AG08395 (cell line): ENCODE results near the gene INAFM2.

ENCODE experiments used
- DNase-seq: peaks from one replicate; pipeline ENCODE4 v3.0.0; 2012; ENCODE audit warnings: mixed read lengths, low spot score

Gene INAFM2

DNA sequence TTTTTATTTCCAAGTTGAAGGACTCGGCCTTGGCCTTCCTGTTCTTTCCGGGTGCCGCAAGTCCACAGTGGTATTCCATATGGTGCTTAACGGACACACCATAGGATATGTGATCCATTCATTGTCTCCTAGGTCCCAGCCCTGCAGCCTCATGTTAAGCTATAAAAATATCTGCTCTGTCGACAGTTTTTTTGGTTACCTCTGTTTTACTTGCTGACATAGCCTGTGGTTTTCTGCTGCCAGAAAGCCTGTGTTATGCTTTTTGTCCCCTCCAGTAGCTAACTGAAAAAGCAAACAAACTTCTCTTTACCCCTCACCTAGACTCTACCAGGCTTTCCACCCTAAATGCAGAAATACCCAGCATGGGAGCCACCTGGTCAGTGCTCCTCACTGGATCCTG, 5.3 kb downstream of the INAFM2 start:
- no peak for DNase-seq

DNA sequence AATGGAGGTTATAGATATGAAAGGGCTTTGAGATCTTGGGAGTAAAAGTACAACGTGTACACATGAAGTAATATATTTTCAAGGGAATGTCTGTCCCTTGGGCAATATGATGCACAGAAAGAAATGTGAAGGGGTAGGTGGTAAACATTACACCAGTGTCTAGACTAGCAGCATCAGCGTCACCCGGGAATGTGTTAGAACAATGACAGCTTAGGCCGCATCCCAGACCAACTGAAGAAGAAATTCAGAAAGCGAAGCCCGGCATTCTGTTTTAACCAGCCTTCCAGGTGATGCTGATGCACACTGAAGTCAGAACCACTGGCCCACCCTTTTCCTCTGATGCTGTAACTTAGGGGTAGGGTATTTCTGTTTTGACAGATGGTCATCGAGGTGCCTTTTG, 6.3 kb downstream of the INAFM2 start:
- DNase-seq, result no peak

DNA sequence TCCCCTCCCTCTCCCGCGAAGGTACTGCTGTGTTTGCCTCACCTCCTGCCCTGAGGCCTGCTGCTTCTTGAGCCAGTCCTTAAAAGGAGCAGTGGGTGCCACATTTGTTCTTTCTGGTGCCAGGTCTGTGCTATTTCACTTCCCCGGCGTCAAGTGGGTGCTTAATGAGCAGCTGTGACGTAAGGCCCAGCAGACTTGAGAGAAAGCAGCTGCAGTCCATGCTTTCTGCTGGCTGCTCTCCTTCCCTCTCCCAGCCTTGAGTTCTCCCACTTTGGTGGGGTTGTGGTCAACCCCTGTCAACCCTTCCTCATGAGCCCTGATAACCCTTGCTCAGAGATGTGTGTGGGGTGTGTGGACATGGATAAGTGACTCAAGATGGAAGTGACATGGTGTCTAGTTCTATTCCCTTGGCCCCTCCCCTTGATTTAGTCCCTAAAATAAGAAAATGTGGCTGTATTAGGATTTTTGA, 6.9 kb downstream of the INAFM2 start:
- peak; percentile 31 for DNase-seq

DNA sequence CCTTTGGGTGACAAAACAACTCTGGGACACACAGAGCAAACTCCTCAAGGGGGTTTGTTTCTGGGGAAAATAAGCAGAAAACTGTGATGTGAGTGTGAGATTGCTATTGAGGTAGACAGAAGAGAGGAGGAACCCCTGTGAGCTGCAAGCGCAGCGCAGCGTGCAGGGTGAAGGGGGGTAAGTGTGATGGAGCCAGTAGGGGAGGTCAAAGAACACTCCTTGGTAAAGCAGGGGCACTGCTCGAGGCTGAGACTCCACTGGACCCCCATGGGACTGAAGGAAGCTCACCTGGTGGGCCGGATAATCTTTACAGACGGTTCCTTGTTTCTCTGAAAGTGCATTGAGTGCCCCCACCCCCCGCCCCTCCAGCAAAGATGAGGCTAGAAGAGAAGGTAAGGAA, 7.5 kb downstream of the INAFM2 start:
- no peak for DNase-seq

DNA sequence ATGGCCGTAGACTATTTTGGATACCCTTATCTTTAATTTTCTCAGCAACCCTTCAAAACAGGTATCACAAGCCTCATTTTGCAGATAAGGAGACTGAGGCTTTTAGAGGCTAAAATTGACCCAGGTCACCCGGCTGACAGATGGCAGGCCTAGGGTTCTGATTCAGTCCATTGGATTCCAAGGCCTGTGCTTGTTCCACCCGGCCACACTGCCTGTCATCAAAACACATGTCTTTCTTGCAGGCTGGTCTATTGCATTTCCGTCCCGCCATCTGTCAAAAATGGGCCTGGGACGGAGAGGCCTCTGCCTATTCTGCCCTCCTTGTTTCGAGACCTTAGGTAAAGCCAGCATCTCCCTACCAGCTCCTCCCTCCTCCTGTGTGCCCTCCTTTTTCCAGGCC, 8.1 kb downstream of the INAFM2 start:
- no peak for DNase-seq

DNA sequence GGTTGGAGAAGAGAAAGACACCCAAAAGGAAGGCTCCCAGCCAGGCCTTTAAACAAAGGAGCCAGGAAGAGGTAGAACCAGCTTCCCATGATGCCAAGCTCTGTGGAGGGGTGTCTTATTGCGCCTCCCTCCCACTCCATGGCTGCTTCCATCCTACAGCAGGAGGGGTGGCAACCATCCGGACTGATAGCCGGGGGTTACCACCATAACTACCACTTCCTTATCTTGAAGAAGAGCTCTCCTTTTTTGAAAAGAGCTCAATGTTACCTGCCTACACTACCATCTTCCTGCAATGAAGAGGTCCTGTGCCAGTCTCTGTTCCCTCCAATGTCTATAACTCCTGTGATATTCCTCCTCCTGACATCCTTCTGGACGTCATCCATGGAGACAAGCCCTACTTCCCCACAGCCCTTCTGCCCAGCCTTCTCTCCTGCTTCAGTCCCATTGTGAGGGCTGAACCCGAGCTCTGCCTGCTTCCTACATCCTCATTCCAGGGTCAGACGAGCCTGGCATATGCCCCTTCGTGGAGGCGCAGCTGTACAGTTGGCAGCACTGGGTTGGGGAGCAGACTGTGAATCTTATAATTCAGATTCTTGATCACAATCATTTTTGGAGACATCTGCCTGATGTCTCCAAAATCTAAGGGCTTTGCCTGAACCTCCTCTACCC, 8.8 kb downstream of the INAFM2 start:
- DNase-seq, result no peak

DNA sequence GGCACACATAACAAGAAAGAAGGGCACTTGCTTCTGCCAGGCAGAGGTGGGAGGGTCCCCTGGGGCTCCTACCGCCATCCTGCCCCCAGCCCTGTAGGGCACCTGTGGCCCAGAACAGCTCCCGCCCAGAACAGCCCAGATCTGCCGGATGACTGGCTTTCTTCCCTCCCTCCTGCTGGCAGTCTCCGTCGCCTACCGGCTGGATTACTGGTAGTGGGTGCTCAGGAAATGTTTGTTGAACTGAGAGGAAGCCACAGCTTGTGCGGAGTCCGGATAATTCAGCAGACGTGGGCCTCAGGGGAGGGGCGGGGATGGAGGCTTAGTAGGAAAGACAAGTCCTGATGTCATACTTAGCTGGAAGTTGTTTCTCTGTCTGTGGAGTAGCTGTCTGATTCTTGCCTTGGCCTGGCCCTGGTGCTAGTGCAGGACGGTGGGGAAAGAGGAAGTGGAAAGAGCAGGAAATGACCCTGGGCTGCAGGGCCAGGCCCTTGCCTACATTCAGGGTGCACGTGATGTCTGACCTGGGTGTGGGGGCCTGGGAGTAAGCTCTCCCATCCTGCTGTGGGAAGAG, 10.5 kb downstream of the INAFM2 start:
- DNase-seq, result no peak

DNA sequence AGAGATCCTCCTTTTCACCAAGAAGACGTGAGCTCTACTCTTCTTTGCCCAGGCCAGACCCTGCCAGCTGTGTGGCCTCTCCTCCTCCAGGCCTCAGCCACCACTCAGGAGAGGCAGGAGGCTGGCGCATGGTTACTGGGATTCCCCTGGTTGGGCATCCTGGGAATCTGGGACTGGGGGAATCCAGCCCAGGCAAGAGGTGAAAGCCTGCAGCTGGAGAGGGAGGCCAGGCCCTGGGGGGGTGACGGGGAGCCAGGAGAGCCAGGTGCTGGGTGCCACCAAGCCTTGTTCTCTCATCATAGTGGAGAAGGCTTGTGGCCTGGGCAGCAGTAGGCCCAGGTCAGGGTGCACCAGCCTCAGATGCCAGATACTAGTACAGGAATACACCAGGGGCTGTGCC, 11.0 kb downstream of the INAFM2 start:
- DNase-seq, result no peak

DNA sequence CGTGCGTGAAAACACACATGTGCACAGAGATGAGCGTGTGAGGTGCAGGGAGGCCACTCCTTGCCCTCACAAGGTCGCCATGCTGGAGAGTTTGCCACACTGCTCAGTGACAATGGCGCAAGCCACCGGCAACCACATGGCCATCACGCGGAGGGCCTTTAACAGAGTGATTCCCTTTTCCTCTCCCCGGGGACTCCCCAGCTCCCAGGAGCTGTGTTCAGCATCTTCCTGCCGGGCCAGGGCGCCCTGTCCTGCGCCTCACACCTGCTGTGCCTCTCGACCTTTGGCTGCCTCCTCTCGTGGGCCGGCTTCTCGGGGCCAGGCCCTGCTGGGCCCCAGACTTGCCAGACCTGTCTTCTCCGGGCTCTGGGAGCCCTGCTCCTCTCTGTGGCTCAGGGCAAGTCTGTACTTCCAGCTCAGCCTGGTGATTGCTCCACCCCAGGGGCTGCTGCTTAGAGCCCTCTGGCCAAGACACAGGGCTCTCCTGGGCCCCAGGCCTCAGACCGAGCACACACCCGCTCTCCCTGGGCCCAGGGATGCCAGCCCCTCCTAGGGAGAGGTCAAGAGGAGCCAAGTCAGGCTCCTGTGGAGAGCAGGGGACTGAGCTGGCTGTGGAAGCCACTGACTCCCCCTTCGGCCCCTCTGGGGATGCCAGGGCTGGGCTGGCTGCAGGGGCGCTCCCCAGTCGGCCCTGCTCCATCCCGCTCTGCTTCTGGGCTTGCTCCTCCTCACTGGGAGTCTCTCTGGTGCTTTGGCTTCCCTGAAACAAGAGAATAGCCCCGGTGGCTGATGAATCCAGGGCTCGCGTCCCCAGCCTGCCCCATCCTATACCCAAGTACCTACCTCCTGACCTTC, 11.7 kb downstream of the INAFM2 start:
- DNase-seq, result no peak

DNA sequence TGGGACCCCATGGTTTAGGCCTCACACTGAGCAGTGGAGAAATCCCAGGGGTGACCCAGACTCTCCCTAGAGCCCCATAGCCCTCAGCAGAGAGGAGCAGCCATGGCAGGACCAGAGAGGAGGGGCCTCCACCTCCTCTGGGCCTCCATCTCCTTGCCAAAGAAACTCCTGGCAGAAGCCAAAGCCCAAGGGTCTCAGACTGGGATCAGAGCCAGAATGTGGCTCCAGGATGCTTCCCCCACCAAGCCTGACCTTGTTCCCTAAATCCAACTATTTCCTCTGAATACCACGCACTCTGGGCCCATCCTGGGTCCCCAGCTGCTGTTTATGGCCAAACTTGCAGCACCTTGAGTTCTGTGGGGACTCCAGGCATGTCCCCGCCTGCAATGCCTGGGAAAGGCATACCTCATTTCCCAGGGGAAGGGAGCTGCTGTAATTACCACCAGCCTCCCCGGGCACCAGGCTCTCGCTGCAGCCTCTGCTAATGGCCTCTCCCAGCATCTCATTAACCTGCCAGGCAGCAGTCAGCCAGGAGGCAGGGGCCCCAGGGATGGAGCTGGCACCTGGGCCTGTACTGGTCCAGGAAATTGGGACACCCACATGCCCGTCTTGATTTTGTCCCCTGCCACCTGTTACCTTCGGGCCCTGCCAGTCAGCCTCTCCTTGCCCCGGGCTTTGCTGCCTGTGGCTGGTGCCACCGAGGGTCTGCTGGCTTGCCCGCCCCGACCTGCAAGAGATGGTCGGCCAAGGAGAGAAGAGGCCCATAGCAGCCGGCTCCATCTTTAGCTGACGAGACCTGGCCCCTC, 12.6 kb downstream of the INAFM2 start:
- no peak for DNase-seq

DNA sequence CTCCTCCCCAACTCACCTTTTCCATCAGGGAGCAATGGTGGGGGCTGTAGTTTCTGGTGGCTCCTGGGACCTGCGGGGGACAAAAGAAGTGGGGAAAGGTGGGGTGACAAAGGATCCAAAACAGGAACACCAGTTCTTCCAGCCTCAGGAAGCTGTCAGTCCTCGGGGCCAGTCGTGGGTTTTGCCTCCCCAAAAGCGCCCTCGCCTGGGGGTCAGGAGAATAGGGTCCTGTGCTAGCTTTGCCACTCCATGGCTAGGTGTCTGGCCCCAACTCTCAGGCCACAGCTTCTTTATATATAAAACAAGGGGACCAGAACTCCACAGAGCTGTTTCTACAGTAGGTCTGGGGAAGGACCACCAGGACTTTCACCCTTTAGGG, 13.2 kb downstream of the INAFM2 start:
- DNase-seq, result no peak

DNA sequence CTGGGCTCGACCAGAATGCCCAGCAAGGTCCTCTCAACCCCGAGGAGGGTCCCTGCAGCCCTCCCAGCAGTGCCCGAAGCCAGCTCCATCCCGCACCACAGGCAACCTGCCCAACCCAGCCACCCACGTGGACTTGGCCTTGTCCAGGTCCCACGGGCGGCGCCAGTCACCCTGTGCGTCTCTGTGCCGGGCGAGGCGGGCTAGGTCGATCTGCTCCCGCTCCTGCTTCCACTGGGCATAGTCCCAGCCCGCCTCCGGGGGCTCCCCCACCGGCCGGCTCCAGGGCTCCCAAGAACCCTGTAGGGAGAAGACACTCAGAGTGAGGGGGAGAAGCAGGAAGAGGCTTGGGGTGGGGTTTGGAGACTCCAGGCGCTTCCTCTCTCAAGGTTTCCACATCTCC, 14.1 kb downstream of the INAFM2 start:
- no peak for DNase-seq

DNA sequence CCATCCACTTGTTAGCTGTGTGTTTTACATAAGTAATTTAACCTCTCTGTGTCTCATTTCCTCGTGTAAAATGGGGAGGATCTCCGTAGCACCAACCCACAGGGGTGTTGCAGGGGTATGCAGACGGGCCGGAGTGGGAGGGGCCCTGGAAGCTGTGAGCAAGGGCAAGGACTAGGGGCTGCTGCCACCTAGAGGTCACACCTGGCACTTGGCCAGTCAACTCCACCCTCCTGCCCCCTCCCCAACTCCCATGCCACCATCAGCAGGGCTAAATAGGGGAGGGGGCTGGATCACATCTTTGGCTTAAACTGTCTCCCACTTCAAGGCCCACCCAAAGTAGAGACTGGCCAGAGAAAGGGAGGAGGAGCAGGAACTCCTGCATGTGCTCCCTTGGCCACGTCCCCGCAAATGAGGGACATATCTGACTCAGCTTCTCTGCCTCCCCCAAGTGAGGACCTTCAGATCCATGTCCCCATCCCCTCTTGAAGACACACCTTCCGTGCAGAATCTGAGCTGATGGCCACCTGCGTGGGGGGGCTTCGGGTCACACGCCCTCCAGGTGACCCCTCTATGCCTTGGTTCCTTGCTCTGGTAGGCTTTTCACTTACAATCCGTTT, 14.7 kb downstream of the INAFM2 start:
- peak; percentile 70 for DNase-seq

DNA sequence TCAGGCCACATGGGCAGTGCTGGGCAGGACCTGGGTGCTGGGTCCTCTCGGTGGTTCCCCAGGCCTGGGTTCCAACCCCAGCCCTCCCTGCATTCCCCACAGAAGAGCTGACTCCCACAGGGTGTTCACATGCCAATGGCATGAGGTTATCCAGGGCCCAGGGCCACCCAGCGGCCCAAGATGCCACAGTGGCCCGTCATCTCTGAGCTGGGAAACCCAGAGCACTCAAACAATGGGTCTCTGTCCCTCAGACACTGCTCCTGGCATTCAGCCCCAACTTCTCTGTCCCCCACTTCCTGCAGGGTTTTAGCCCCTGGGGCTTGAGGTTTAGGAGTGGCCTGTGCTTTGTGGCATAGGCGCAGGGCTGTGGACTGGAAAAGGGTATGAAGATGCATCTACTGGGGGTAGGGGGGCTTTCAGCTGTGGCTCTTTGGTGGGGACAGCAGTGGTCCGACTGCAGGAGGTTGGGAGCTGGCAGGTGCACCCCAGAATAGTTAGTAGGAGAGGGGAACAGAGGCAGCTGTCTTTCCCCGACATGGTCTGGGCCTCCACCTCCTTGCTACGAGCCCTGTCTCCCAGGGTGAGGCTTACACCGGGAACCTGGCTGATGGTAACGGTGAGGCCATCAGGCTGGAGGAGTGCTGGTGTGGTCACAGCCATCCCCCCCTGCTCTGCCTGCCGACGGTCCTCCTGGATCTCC, 15.6 kb downstream of the INAFM2 start:
- peak; percentile 93 for DNase-seq

DNA sequence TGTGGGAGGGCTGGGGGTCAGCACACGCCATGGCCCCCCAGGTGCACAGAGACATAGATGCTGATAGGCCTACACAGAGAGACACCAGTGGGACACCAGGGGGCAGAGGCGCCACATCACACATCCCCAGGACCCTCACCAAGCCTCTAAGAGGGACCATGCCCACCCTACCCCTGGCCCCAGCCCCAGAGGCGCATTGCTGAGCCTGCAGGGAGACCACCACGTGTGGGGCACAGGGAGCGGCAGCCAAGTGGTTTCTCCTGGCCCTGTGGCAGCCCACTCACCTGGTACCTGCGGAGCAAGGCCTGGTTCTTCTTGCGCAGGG, 16.1 kb downstream of the INAFM2 start:
- DNase-seq, result no peak

DNA sequence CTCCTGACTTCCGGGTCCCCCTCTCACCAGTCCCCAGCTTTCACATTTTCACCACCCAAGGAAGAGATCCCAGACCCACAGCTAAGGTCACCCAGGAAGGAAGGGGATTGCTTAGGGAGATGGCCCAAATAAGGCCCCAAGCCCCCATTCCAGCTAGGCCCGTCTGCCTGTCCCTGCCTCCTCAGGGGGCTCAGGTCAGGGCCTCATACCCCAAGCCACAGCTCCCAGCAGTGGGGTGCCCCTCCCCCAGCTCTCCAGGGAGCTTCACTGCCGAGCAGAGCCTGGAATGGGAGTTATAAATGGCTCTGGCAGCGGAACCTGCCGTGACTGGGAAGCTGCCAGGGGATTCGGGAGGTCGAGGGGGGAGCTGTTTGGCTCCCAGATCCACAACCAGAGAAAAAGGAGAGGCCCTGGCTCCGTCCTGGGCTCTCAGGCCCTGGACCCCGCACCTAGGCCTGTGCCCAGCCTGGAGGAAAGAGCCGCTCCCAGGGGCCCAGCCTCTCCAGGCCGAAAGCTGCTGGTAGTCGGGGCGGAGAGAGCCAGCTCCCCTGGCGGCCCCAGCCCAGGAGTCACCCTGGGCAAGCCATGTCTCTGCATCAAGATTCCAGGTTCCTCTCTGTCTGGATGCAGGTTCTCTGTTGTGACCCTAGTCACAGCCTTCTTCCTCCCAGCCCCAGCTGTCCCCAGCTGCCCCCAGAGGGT, 16.7 kb downstream of the INAFM2 start:
- DNase-seq, result peak; percentile 83

DNA sequence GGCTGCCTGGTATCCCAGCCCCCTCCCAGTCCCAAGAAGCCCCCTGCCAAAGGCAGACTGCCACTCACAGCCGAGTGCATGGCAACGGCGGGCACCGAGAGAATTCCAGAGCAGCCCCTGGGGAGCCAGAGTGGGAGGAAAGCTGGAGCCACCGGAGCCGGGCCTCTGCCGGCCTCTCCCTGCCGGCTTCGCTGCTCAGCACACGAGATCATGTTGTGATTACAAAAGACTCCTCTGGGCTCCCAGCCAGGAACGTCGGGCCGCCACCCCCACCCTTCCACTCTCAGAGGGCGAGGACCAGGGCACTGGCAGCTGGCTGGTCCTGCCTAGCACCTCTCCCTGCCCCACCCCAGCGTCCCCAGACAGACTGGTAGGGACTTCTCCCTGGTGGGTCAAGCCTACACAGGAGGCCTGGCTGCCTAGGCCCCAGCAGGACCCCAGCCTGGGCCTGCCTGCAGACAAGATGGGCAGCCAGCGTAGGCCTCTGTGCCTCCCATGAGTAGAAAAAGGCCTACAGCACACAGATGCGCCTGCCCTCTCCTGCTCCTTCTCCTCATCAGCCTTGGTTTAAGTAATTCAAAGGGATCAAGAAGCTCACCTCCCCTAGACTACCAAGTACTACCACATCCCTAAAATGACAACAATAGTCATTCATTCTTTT, 17.4 kb downstream of the INAFM2 start, which contains the start of gene CCDC9B:
TSS of gene CCDC9B (minus strand) at position 200 of the 661 bp plus-strand sequence. CDS start at position 80, 120 bp downstream.
- DNase-seq, result peak; percentile 91

DNA sequence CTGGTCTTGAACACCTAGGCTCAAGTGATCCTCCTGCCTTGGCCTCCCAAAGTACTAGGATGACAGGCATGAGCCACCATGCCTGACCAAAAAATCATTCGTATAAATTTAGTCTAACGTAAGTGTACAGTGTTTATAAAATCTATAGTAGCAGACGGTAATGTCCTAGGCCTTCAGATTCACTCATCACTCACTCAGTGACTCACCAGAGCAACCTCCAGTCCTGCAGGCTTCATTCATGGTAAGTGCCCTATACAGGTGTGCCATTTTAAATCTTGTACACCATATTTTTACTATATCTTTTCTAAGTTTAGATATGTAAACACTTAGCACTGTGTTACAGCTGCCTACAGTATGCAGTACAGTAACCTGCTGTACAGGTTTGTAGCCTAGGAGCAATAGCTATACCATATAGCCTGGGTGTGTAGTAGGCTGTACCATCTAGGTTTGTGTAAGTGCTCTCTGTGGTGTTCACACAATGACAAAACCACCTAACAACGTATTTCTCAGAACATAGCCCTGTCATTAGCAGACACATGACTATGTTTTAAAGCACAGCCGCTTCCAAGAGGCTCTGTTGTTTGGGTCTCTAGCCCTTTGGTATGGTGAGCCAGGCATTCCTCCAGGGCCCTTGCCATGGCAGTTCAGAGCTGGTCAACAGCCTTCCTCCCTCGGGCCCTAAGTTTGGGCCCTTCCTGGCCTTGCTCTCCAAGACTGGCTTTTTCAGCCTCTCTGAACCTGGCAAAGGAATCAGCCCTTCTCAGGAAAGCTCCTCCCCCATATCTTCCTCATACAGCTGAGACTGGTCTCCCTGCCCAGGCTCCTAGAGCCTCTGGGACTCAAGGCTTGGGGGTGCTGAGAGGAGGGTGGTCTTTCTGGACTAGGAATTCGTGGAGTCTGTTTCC, 19.2 kb downstream of the INAFM2 start:
- DNase-seq, result no peak

DNA sequence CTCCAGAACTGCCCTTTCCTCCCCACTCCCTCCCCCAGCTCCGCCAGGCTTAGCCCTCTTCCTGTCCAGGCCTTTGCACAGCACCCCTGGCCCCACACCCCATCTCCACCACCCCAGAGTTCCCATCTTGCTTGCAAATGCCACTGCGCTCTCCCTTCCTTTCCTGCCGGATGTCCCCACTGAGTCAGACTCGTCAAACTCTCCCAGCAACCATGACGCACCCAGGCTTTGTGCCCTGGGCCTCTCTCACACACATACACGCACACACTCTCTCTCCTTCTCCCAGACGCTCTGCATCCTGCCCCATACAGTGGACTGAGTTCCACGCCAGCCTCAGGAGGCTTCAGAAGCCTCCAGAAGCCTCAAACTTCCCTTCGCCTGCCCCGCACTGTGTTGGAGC, 20.0 kb downstream of the INAFM2 start:
- peak; percentile 75 for DNase-seq
